GM23338 (cell line): ENCODE data around the gene ATP10A. TPM values are rescaled to one million over a fixed set of nuclear protein-coding genes. Genes with fewer than 3 reads are reported as not detected.

Source experiments
- ATAC-seq: fragments of 200-7000 bp; cut with Tn5 transposase; 3 replicates; pipeline ENCODE4 v1.9.1; 2020
- DNase-seq: peaks from one replicate; pipeline ENCODE4 v3.0.0-alpha.2; 2015; ENCODE audit warnings: low spot score
- H2AFZ ChIP-seq: fragments of 200-600 bp; sonication (generic); 2 replicates; pipeline ENCODE4 v1.8.0; 2016; ENCODE audit warnings: antibody characterized with exemption, mild to moderate bottlenecking, moderate library complexity
- H3F3A ChIP-seq: fragments of 200-600 bp; sonication (generic); replicated peaks from 2 replicates; pipeline ENCODE4 v1.8.0; 2017; ENCODE audit warnings: antibody characterized with exemption, mixed run types, low read depth
- H3K27ac ChIP-seq: fragments of 200-600 bp; sonication (generic); 2 replicates; pipeline ENCODE4 v1.6.1; 2016; ENCODE audit warnings: low read depth
- H3K27me3 ChIP-seq: fragments of 200-600 bp; sonication (generic); 2 replicates; pipeline ENCODE4 v1.8.0; 2016; ENCODE audit warnings: mild to moderate bottlenecking, mixed run types, moderate library complexity; ENCODE audit not compliant: insufficient read depth
- H3K36me3 ChIP-seq: fragments of 200-600 bp; sonication (generic); 2 replicates; pipeline ENCODE4 v1.8.0; 2016; ENCODE audit warnings: mild to moderate bottlenecking; ENCODE audit not compliant: insufficient read depth
- H3K4me1 ChIP-seq: fragments of 200-600 bp; sonication (generic); 2 replicates; pipeline ENCODE4 v1.8.0; 2016; ENCODE audit warnings: mild to moderate bottlenecking, moderate library complexity; ENCODE audit not compliant: insufficient read depth
- H3K4me2 ChIP-seq: fragments of 200-600 bp; sonication (generic); 2 replicates; pipeline ENCODE4 v1.7.1; 2017; ENCODE audit warnings: mixed run types
- H3K4me3 ChIP-seq: fragments of 200-600 bp; sonication (generic); 2 replicates; pipeline ENCODE4 v1.6.1; 2016; ENCODE audit warnings: mixed run types
- H3K79me2 ChIP-seq: fragments of 200-600 bp; sonication (generic); replicated peaks from 2 replicates; pipeline ENCODE4 v1.8.0; 2017; ENCODE audit warnings: mild to moderate bottlenecking; ENCODE audit not compliant: insufficient read depth
- H3K9me2 ChIP-seq: fragments of 200-600 bp; sonication (generic); 2 replicates; pipeline ENCODE4 v1.8.0; 2017; ENCODE audit not compliant: insufficient read depth
- H4K20me1 ChIP-seq: fragments of 200-600 bp; sonication (generic); replicated peaks from 2 replicates; pipeline ENCODE4 v1.8.0; 2017; ENCODE audit warnings: mild to moderate bottlenecking; ENCODE audit not compliant: insufficient read depth
- H3K27ac Mint-ChIP-seq: 2 replicates; pipeline ENCODE4 v1.8.0; 2020; ENCODE audit warnings: inconsistent platforms, mild to moderate bottlenecking, moderate library complexity, mixed read lengths
- H3K27me3 Mint-ChIP-seq: 3 replicates; pipeline ENCODE4 v1.8.0; 2022; ENCODE audit warnings: low read depth, mild to moderate bottlenecking, moderate library complexity, mixed read lengths, inconsistent platforms; ENCODE audit not compliant: insufficient read depth, poor library complexity
- H3K36me3 Mint-ChIP-seq: 3 replicates; pipeline ENCODE4 v1.8.0; 2021; ENCODE audit warnings: low read depth, mild to moderate bottlenecking, inconsistent platforms, moderate library complexity, mixed read lengths
- H3K4me1 Mint-ChIP-seq: 3 replicates; pipeline ENCODE4 v1.8.0; 2020; ENCODE audit warnings: mild to moderate bottlenecking, inconsistent platforms, mixed read lengths
- H3K4me3 Mint-ChIP-seq: 3 replicates; pipeline ENCODE4 v1.8.0; 2021; ENCODE audit warnings: moderate library complexity, mild to moderate bottlenecking, inconsistent platforms, mixed read lengths
- H3K9me3 Mint-ChIP-seq: 3 replicates; pipeline ENCODE4 v1.8.0; 2020; ENCODE audit warnings: moderate library complexity, mild to moderate bottlenecking, inconsistent platforms, mixed read lengths
- CREB1 ChIP-seq: fragments of 250-450 bp; sonication (Bioruptor Pico); IDR thresholded peaks from 2 replicates; pipeline ENCODE4 v1.5.0; 2020; ENCODE audit warnings: low read depth, mild to moderate bottlenecking, moderate library complexity
- STAT1 ChIP-seq: IDR thresholded peaks from one replicate; pipeline ENCODE4 v1.6.1; 2016; ENCODE audit warnings: antibody characterized with exemption; ENCODE audit not compliant: unreplicated experiment
- polyA plus RNA-seq: library from polyadenylated mRNA; unstranded; fragments of >200 nt; fragmentation: Nextera tagmentation; extraction: Ambion mirVana; gene quantifications from 2 replicates; pipeline ENCODE4 v1.2.1, GENCODE V29; 2016
- total RNA-seq: library from RNA; depleted of rRNA; stranded (reverse); fragments of >200 nt; shearing (Covaris generic); gene quantifications from 2 replicates; pipeline ENCODE4 v1.2.3, GENCODE V29; 2014
- TF ChIP-seq, protein P1 (sequence below): fragments of 250-450 bp; sonication (Bioruptor Pico); IDR thresholded peaks from 2 replicates; pipeline ENCODE4 v1.5.0; 2020; ENCODE audit warnings: mild to moderate bottlenecking, moderate library complexity
- TF ChIP-seq, protein P2 (sequence below), 2 experiments: fragments of 200-600 bp in 1 of 2; sonication (generic) in 1 of 2; conservative IDR thresholded peaks; 2 replicates each; pipeline versions ENCODE4 v1.5.1 to v1.6.1; 2016 to 2017; ENCODE audit warnings: antibody characterized with exemption in 2 of 2, low read depth in 2 of 2, mild to moderate bottlenecking in 2 of 2, moderate library complexity in 1 of 2

ATP10A gene
- total and polyA plus RNA-seq, 2 experiments from 2014 or later, result 0.36 to 5.6 TPM

DNA sequence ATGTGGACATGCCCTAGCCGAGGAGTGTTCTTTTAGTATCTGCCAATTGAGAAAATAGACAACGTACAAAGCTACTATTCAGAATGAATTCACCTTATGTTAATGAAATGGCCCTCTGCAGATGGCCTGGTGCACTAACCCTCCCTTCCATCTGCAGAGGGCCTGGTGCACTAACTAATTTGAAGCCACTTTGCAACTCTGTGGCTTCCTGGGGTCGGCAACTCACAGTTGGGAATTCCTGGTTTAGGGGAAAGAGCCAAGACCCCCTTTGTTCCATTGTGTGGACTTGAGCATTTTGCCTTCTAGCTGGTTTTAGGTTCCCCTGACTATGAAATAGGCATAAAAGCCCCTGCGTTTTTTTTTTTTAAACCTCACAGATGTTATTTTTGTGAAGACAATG is 220.0 kb downstream of the ATP10A start (continued):
- TF ChIP-seq, protein P1, sequence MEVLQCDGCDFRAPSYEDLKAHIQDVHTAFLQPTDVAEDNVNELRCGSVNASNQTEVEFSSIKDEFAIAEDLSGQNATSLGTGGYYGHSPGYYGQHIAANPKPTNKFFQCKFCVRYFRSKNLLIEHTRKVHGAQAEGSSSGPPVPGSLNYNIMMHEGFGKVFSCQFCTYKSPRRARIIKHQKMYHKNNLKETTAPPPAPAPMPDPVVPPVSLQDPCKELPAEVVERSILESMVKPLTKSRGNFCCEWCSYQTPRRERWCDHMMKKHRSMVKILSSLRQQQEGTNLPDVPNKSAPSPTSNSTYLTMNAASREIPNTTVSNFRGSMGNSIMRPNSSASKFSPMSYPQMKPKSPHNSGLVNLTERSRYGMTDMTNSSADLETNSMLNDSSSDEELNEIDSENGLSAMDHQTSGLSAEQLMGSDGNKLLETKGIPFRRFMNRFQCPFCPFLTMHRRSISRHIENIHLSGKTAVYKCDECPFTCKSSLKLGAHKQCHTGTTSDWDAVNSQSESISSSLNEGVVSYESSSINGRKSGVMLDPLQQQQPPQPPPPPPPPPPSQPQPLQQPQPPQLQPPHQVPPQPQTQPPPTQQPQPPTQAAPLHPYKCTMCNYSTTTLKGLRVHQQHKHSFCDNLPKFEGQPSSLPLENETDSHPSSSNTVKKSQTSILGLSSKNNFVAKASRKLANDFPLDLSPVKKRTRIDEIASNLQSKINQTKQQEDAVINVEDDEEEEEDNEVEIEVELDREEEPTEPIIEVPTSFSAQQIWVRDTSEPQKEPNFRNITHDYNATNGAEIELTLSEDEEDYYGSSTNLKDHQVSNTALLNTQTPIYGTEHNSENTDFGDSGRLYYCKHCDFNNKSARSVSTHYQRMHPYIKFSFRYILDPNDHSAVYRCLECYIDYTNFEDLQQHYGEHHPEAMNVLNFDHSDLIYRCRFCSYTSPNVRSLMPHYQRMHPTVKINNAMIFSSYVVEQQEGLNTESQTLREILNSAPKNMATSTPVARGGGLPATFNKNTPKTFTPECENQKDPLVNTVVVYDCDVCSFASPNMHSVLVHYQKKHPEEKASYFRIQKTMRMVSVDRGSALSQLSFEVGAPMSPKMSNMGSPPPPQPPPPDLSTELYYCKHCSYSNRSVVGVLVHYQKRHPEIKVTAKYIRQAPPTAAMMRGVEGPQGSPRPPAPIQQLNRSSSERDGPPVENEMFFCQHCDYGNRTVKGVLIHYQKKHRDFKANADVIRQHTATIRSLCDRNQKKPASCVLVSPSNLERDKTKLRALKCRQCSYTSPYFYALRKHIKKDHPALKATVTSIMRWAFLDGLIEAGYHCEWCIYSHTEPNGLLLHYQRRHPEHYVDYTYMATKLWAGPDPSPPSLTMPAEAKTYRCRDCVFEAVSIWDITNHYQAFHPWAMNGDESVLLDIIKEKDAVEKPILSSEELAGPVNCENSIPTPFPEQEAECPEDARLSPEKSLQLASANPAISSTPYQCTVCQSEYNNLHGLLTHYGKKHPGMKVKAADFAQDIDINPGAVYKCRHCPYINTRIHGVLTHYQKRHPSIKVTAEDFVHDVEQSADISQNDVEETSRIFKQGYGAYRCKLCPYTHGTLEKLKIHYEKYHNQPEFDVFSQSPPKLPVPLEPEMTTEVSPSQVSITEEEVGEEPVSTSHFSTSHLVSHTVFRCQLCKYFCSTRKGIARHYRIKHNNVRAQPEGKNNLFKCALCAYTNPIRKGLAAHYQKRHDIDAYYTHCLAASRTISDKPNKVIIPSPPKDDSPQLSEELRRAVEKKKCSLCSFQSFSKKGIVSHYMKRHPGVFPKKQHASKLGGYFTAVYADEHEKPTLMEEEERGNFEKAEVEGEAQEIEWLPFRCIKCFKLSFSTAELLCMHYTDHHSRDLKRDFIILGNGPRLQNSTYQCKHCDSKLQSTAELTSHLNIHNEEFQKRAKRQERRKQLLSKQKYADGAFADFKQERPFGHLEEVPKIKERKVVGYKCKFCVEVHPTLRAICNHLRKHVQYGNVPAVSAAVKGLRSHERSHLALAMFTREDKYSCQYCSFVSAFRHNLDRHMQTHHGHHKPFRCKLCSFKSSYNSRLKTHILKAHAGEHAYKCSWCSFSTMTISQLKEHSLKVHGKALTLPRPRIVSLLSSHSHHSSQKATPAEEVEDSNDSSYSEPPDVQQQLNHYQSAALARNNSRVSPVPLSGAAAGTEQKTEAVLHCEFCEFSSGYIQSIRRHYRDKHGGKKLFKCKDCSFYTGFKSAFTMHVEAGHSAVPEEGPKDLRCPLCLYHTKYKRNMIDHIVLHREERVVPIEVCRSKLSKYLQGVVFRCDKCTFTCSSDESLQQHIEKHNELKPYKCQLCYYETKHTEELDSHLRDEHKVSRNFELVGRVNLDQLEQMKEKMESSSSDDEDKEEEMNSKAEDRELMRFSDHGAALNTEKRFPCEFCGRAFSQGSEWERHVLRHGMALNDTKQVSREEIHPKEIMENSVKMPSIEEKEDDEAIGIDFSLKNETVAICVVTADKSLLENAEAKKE (CRISPR knock-in tag), result peak; percentile 37; the same call in 1 of the 2 replicates
- TF ChIP-seq, protein P2, sequence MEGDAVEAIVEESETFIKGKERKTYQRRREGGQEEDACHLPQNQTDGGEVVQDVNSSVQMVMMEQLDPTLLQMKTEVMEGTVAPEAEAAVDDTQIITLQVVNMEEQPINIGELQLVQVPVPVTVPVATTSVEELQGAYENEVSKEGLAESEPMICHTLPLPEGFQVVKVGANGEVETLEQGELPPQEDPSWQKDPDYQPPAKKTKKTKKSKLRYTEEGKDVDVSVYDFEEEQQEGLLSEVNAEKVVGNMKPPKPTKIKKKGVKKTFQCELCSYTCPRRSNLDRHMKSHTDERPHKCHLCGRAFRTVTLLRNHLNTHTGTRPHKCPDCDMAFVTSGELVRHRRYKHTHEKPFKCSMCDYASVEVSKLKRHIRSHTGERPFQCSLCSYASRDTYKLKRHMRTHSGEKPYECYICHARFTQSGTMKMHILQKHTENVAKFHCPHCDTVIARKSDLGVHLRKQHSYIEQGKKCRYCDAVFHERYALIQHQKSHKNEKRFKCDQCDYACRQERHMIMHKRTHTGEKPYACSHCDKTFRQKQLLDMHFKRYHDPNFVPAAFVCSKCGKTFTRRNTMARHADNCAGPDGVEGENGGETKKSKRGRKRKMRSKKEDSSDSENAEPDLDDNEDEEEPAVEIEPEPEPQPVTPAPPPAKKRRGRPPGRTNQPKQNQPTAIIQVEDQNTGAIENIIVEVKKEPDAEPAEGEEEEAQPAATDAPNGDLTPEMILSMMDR (conservative IDR thresholded peaks at IDR 0.05; ENCODE audit: low read depth in 2 of 2), result no peak
- TF ChIP-seq CREB1 (CRISPR knock-in tag), result peak; percentile 44; the same call in 1 of the 2 replicates

DNA sequence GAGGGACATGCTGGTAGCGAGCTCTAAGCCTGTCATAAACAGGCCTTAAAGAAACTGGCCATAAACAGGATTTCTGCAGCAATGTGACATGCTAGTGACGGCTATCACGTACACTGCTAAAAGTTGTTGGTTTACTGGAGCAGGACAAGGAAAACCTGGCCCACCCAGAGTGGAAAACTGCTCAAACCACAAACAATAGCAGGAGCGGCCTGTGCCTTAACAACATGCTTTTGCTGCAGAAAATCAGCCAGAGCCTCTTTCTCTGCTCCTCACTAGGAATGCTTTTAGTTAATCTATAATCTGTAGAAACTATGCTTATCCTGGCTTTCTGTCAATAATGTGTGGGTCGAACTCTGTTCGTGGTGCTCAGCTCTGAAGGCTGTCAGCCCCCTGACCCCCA is 221.4 kb downstream of the ATP10A start:
- Histone ChIP-seq H3K36me3 (no peaks in the 10 kb centered on the region), H3K79me2 (no peaks in the 10 kb centered on the region), H3K27ac (no peak overlapping the region), H3K4me1 (peaks cover 24% of the 10 kb centered on the region), H3K27me3 (peaks cover 97% of the 10 kb centered on the region), H3K4me3 (no peak overlapping the region), H3K9me2 (no peaks in the 10 kb centered on the region), H2AFZ (no peak overlapping the region), H3K4me2 (no peak overlapping the region), H3F3A (no peaks in the 10 kb centered on the region), H4K20me1 (0 out of 2 replicates have a peak, but pooled peaks cover 5% of the 10 kb centered on the region)
- Mint-ChIP-seq H3K4me1 (peaks cover 53% of the 10 kb centered on the region), H3K27ac (no peak overlapping the region), H3K4me3 (no peak overlapping the region), H3K36me3 (no peaks in the 10 kb centered on the region), H3K9me3 (no peaks in the 10 kb centered on the region), H3K27me3 (peaks cover 75% of the 10 kb centered on the region)
- ATAC-seq (no peak), DNase-seq (no peak)
- TF ChIP-seq, protein P2 (conservative IDR thresholded peaks at IDR 0.05; ENCODE audit: low read depth in 2 of 2), result no peak
- TF ChIP-seq STAT1, result no peak
- TF ChIP-seq, protein P1 (CRISPR knock-in tag), result no peak
